NOMO-1 treated with dmso at 0.1 percent for 144 hours (cell line): ENCODE results near the gene CCDC30.
A peak's percentile ranks its signal among the peaks of the same experiment; 100 is the strongest.
"Not testable (repeated sequence)": the region's sequence is repeated elsewhere in the genome, so short reads cannot be mapped to it uniquely, and the experiment has no call there.

Experiments
- DNase-seq: peaks from one replicate; lab custom pipeline; 2025; ENCODE audit not compliant: unreplicated experiment; lab: John Stamatoyannopoulos, UW

Gene CCDC30

GRCh38 chr1:42646056-42646455, 183.0 kb downstream of the CCDC30 start:
- no peak for DNase-seq

- no peak for DNase-seq
These were observed 194.1 kb downstream of the CCDC30 start for GRCh38 chr1:42657201-42657600.

GRCh38 chr1:42657981-42658876, 195.1 kb downstream of the CCDC30 start, which contains the start of gene PPIH:
Gene PPIH (plus strand): TSS chr1:42658423. CDS start chr1:42658447, 24 bp downstream.
- peak; percentile 94 for DNase-seq

GRCh38 chr1:42658877-42659337, 195.8 kb downstream of the CCDC30 start:
- no peak for DNase-seq

GRCh38 chr1:42660907-42661500, 197.9 kb downstream of the CCDC30 start:
- no peak for DNase-seq

- no peak for DNase-seq
These were observed 206.8 kb downstream of the CCDC30 start for GRCh38 chr1:42669936-42670335.

- DNase-seq, result no peak
These were observed 207.3 kb downstream of the CCDC30 start for GRCh38 chr1:42670425-42670824.

- no peak for DNase-seq
These were observed 211.1 kb downstream of the CCDC30 start for GRCh38 chr1:42674214-42674613.

- DNase-seq, result no peak
These were observed 211.6 kb downstream of the CCDC30 start for GRCh38 chr1:42674682-42675081.

GRCh38 chr1:42675467-42675866, 212.4 kb downstream of the CCDC30 start:
- no peak for DNase-seq

GRCh38 chr1:42676534-42677087, 213.5 kb downstream of the CCDC30 start:
- DNase-seq, result no peak

GRCh38 chr1:42679364-42679983, 216.4 kb downstream of the CCDC30 start:
- DNase-seq, result no peak

GRCh38 chr1:42680055-42680454, 217.0 kb downstream of the CCDC30 start:
- no peak for DNase-seq

- DNase-seq, result peak; percentile 5
These were observed 218.0 kb downstream of the CCDC30 start for GRCh38 chr1:42680921-42681683.

GRCh38 chr1:42681741-42682483, 218.8 kb downstream of the CCDC30 start, which contains the start of gene YBX1:
Gene YBX1 (plus strand): TSS chr1:42682418. CDS start chr1:42682566, 148 bp downstream.
- peak; percentile 97 for DNase-seq

GRCh38 chr1:42682484-42682738, 219.3 kb downstream of the CCDC30 start:
- DNase-seq, result not testable (repeated sequence)

GRCh38 chr1:42682739-42683531, 219.8 kb downstream of the CCDC30 start:
- peak; percentile 65 for DNase-seq

GRCh38 chr1:42684139-42684538, 221.1 kb downstream of the CCDC30 start:
- no peak for DNase-seq

GRCh38 chr1:42686418-42686817, 223.3 kb downstream of the CCDC30 start:
- DNase-seq, result no peak
